Muscle of back (tissue), 13 donors: ENCODE measurements around the gene PCSK5. TPM values are rescaled to one million over a fixed set of nuclear protein-coding genes. Genes with fewer than 3 reads are reported as not detected.
"Not testable (repeated sequence)": the region's sequence is repeated elsewhere in the genome, so short reads cannot be mapped to it uniquely, and the experiment has no call there.

Experiments used
- DNase-seq, 3 donors: peaks; one replicate each; pipeline versions ENCODE4 v3.0.0 to v3.0.0-alpha.2; 2013
- long read RNA-seq, 9 donors: transcript quantifications; one replicate each; lab custom pipeline, GENCODE V29; 2026
- polyA plus RNA-seq, 10 donors: library from polyadenylated mRNA; unstranded; fragments of 120-200 nt; gene quantifications; one replicate each; pipeline ENCODE4 v1.2.1, GENCODE V29; 2013; ENCODE audit not compliant: insufficient read length in 10 of 10

PCSK5 gene
- polyA plus RNA-seq = 10 to 100 TPM; 13.7 to 24.6 (median 17.6) TPM
- long read RNA-seq, donor 1 = 0 reads
- long read RNA-seq, donor 2, full-length matches to known transcripts = 1 of 10 reads
- long read RNA-seq, donor 2, partial matches to known transcripts = 9 of 10 reads
- long read RNA-seq, donor 2, other reads (novel, unspliced or antisense) = 0 of 10 reads
- long read RNA-seq, donor 3 = 0 reads
- long read RNA-seq, donor 4, full-length matches to known transcripts = 1 of 6 reads
- long read RNA-seq, donor 4, partial matches to known transcripts = 5 of 6 reads
- long read RNA-seq, donor 4, other reads (novel, unspliced or antisense) = 0 of 6 reads
- long read RNA-seq, donor 5, full-length matches to known transcripts = 1 of 1 reads
- long read RNA-seq, donor 5, partial matches to known transcripts = 0 of 1 reads
- long read RNA-seq, donor 5, other reads (novel, unspliced or antisense) = 0 of 1 reads
- long read RNA-seq, donor 6, full-length matches to known transcripts = 5 of 16 reads
- long read RNA-seq, donor 6, partial matches to known transcripts = 11 of 16 reads
- long read RNA-seq, donor 6, other reads (novel, unspliced or antisense) = 0 of 16 reads
- long read RNA-seq, donor 7, full-length matches to known transcripts = 1 of 9 reads
- long read RNA-seq, donor 7, partial matches to known transcripts = 8 of 9 reads
- long read RNA-seq, donor 7, other reads (novel, unspliced or antisense) = 0 of 9 reads
- long read RNA-seq, donor 8 = 0 reads
- long read RNA-seq, donor 9, full-length matches to known transcripts = 1 of 1 reads
- long read RNA-seq, donor 9, partial matches to known transcripts = 0 of 1 reads
- long read RNA-seq, donor 9, other reads (novel, unspliced or antisense) = 0 of 1 reads

DNA sequence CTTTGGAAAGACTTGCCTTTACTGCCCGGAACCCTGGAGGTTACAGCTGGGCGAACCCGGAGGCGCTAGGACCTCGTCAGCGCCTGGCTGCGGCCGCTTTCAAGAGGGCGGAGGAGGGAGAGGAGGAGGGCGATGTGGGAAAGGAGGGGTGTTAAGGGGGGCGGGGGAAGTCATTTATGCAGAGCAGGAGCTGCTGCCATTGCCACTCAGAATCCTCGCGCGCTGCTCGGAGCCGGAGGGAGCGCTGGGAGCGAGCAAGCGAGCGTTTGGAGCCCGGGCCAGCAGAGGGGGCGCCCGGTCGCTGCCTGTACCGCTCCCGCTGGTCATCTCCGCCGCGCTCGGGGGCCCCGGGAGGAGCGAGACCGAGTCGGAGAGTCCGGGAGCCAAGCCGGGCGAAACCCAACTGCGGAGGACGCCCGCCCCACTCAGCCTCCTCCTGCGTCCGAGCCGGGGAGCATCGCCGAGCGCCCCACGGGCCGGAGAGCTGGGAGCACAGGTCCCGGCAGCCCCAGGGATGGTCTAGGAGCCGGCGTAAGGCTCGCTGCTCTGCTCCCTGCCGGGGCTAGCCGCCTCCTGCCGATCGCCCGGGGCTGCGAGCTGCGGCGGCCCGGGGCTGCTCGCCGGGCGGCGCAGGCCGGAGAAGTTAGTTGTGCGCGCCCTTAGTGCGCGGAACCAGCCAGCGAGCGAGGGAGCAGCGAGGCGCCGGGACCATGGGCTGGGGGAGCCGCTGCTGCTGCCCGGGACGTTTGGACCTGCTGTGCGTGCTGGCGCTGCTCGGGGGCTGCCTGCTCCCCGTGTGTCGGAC lies at the start of gene PCSK5:
Gene PCSK5 (plus strand): TSS at position 202 of the 805 bp plus-strand sequence. CDS start 509 bp downstream, at position 711.
- peak; percentile 95 to 99 (median 97) for DNase-seq

DNA sequence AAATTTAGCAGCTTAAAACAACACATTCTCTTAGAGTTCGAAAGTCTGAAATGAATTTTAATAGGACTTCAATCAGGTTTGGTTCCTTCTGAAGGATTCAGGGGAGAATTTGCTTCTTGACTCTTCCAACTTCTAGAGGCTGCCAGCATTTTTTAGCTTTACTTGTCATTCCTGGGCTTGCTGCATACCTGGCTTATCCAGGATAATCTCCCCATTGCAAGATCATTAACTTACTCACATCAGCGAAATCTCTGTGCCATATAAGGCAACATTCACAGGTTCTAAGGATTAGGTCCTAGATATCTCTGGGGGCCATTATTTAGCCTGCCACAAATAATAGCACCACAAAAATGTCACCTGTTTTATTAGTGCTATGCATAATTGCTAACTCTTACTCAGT lies 46.2 kb upstream of the PCSK5 start:
- no peak for DNase-seq

GRCh38 chr9:75845806-75846205 lies 44.7 kb upstream of the PCSK5 start:
- DNase-seq = no peak

GRCh38 chr9:75847085-75847484 lies 43.4 kb upstream of the PCSK5 start:
- DNase-seq = no peak

DNA sequence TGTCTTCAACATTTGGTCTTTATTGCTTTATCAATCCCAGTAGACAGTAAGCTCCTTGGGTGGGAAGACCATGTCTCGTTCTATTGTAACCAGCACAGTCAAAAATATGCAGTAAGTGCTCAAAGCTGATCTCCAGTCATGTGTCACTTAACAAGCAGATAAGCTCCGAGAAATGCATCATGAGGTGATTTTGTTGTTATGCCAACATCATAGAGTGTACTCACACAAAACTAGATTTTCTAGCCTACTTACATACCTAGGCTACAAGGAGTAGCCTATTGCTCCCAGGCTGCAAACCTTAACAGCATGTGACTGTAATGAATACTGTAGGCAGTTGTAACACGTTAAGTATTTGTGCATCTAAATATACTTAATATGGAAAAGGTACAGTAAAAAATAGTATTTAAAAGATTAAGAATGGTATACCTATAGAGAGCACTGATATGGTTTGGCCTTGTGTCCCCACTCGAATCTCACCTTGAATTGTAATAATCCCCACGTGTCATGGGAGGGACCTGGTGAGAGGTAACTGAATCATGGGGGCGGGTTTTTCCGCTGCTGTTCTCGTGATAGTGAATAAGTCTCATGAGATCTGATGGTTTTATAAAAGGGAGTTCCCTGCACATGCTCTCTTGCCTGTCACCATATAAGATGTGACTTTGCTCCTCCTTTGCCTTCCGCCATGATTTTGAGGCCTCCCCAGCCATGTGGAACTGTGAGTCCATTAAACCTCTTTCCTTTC lies 39.8 kb upstream of the PCSK5 start:
- DNase-seq = no peak

DNA sequence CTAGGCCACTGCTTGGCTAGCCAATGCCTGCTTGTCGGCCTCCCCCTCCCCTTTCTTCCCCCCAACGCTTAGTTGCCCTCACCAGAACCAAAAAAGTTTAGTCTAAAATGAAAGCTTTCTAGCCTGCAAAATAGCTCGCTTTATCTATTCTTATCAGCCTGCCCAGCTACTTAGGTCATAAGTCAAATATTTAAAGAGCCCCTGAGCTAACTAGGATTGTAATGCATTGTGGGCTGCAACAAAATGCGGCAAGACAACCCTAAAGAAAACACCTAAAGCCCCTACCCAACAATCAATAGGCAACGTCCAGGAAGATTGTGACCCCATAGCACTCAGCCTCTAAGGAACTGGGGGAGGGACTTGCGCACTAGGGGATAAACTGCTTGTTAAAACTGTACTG lies 38.6 kb upstream of the PCSK5 start:
- no peak for DNase-seq

- DNase-seq = no peak
These were observed 37.7 kb upstream of the PCSK5 start for GRCh38 chr9:75852746-75853145.

- peak; percentile 16 to 48 (median 27) for DNase-seq
These were observed 35.0 kb upstream of the PCSK5 start for GRCh38 chr9:75855509-75855908.

DNA sequence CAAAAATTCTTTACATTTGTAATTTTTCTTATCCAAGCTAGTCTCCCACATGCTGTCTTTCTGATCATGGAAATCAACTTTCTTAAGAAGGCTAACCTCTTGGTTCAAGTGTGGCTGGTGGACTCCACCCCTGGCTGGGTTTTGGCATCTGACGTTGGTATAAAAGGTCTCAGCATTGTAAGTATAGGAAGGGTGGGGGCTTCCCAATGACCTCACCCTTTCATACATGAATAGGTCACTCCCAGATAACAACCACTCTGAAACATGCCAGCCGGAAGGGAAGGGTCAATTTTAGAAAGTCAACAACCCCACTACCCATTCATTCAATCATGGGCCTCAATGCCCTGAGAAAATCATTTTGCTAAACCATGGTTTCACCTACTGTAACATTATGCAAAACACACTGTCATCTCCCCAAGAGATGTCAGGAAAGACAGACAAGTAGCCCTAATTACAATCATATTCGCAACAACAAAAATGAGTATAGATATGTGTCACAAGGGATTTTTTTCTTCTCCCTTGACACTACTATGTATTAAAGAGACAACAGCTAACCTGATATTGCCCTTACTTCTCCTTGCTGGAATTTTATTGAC lies 31.9 kb upstream of the PCSK5 start:
- no peak for DNase-seq

DNA sequence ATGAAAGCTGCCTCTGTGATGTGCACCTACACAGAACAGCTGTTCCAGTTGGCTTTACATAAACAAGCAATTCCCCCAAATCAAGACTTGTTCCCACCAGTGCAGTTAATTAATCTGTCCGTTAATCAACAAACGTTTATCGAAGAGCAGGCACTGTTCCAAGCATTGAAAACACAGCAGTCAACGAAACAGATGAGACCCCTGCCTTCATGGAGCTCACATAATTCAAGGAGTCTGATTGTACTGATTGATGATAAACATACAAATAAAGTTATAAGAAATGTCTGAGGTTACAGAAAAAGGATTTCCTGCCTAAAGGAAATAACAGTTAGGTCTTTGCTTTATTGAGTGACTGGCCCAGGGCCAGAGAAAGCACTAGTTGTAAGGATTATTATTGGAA lies 26.2 kb upstream of the PCSK5 start:
- DNase-seq = no peak

DNA sequence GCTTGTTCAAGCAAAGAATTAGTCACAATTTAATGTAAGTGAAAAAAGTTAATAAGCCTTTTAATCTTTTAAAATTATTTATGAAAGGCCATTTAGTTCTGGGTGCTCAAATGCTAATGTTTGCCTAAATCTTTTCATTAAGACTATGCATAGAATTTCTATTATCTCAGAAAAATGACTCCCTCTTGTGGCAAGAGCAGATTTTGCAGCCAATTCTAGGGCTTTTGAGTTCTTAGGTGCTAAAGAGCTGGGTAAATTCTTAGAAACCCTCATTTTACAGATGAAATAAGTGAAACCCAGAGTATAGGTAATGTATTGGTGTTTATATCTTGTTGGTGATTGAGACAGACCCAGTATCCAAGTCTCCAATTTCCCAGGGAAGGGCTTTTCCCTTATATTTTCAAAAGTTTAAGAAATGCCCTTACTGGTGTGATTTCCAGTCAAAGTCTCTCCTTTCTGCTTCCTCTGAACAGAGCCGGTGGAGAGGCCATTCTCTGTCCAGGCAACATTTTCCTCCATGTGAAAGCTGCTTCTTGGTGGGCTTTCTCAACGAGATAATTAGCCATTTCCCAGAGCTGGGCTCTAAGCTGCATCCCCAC lies 24.1 kb upstream of the PCSK5 start:
- DNase-seq = peak; percentile 41 to 72 (median 61)

DNA sequence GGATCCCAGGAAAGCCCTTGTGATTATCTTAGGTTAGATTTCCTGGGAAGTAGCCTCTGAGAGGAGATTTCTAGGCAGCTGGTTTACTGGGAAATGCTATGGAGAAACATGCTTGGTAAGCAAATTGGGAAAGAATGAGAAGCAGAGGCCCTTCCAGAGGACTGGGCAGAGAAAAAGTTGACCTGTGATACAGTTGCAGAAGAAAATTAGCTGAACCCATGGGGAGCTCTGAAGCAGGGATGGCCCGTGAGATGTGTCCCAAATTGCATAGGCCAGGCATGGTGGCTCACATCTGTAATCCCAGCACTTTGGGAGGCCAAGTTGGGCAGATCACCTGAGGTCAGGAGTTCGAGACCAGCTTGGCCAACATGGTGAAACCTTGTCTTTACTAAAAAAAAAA lies 21.9 kb upstream of the PCSK5 start:
- not testable (repeated sequence) for DNase-seq

DNA sequence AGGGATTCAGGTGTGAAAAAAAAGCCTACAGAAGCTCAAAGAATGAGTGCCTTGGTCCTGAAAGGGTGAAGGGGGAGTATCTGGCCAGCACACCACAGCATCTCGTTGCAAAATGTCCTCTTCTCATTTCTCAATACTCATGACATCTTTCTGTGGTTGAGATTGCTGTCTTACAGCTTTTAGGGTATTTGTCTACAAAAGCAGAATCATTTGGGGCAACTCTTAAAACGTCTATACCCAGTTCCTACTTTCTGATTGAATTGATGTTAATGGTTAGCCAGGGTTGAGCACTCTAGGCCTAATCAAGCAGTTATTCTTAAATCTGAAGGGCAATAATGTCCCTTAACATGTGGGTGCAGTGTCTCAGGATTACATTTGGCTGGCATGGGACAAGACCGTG lies 21.2 kb upstream of the PCSK5 start:
- no peak for DNase-seq

GRCh38 chr9:75870450-75870849 lies 20.0 kb upstream of the PCSK5 start:
- DNase-seq = no peak

DNA sequence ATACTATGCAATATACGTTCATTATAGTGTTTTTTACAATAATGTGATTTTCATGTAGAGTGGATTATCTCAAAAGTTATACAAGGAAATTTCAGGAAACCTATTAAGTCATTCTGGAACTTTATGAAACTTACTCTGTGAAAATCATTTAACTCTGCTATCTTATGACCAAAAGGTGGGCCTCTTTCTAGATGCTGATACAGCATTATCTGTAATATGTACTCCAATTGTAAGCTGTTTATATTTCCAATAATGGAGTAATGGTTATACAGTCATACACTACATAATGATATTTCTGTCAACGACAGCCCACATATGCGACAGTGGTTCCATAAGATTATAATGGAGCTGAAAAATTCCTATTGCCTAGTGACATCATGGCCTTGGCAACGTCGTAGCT lies 18.8 kb upstream of the PCSK5 start:
- DNase-seq = no peak

DNA sequence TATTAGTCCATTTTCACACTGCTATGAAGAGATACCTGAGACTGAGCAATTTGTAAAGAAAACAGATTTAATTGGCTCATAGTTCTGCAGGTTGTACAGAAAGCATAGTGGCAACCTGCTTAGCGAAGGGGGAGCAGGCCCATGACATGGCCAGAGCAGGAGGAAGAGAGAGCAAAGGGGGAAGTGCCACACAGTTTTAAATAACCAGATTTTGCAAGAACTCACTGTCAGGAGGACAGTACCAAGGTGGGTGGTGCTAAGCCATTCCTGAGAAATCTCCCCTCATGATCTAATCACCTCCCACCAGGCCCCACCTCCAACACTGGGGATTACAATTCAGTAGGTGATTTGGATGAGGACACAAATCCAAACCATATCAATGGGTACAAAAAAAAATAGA lies 16.8 kb upstream of the PCSK5 start:
- no peak for DNase-seq

GRCh38 chr9:75876999-75877640 lies 13.4 kb upstream of the PCSK5 start:
- DNase-seq = no peak

DNA sequence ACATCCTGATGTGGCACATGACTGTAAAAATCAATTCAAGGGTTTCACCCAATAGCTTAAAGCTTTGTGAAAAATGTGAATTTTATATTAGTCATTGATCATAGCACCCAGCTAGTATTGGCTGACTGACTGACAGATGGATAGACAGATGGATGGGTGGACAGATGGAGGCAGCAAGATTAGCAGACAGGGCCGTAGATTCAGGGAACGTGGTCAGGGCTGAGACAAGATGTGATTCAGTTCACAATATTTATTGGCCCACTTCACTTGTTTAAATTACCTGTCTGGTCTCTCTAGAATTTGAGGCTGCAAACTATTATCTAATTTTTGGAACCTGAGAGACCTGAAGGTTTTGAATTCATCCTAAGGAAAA lies 12.0 kb upstream of the PCSK5 start:
- DNase-seq = no peak

GRCh38 chr9:75880618-75881017 lies 9.9 kb upstream of the PCSK5 start:
- no peak for DNase-seq

DNA sequence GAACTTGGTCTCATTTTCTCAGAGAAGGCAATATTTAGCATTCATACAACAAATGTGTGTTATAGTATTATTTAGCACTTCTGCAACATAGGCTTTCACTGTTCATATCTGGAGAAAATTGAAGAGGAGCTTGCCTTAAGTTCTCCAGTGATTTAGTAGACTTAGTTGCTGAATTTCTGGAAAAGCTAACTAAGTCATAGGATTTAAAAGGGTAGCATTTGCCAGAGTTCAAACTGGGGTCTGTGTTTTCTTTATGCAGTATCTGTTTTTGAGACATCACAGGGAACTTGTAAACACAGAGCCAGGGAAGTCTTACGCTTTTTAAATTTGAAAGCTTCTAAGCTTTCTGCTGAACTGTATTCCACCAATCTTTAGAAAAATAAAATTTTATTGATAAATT lies 8.7 kb upstream of the PCSK5 start:
- no peak for DNase-seq
